ENCODE data around the gene RBBP8. TPM values are rescaled to one million over a fixed set of nuclear protein-coding genes. Genes with fewer than 3 reads are reported as not detected.

Gene RBBP8
- total RNA-seq, 1 donor from 2014 or later = 64.8 TPM

DNA sequence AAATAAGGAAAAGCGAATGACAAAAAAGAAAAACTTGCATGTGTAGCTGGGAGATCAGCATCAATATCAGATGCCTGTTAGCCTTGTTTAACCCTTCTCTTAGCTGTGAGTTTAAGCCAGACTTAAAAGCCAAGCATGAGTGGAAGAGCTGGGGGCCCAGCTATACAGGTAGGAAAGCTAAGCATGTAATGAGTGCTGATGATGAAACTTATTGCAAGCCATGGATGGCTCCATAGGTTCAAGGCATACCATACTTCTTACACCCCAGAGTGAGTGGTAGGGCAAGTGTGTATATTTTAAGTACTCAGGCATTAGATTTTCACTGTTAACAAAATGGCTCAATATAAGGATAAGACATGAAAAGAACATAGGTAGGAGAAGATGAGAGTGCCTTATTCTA, 28.0 kb downstream of the RBBP8 start:
- H3K4me3 ChIP-seq = no peak overlapping the region
- peaks cover 3% of the 10 kb centered on the region for H3K4me1 Mint-ChIP-seq
- H3K9me3 Mint-ChIP-seq = no peaks in the 10 kb centered on the region
- H3K36me3 ChIP-seq = peaks cover 11% of the 10 kb centered on the region
- no peaks in the 10 kb centered on the region for H4K20me1 ChIP-seq (ENCODE audit: low read depth)
- no peak overlapping the region for H3K27ac Mint-ChIP-seq
- H3F3A ChIP-seq (ENCODE audit: low read depth) = no peaks in the 10 kb centered on the region
- no peak overlapping the region for H3K4me3 Mint-ChIP-seq
- no peak overlapping the region for H2AFZ ChIP-seq (replicated peaks)
- no peaks in the 10 kb centered on the region for H3K4me1 ChIP-seq
- no peak overlapping the region for H3K4me2 ChIP-seq
- peaks cover 21% of the 10 kb centered on the region for H3K36me3 Mint-ChIP-seq
- H3K9ac ChIP-seq = no peak overlapping the region
- H3K79me2 ChIP-seq (ENCODE audit: low read depth) = peaks cover 29% of the 10 kb centered on the region
- H3K9me3 ChIP-seq (ENCODE audit: low read depth) = no peaks in the 10 kb centered on the region
- no peak overlapping the region for H3K27ac ChIP-seq
- DNase-seq (ENCODE audit: low spot score) = no peak
- TF ChIP-seq EZH2 (IDR thresholded peaks at IDR 0.05) (no peak), EZH2phosphoT487 (IDR thresholded peaks at IDR 0.05) (no peak), CTCF (IDR thresholded peaks at IDR 0.05) (no peak)
- no peaks in the 10 kb centered on the region for H3K27me3 Mint-ChIP-seq (ENCODE audit: insufficient read depth, low read depth)
- no peaks in the 10 kb centered on the region for H3K27me3 ChIP-seq

DNA sequence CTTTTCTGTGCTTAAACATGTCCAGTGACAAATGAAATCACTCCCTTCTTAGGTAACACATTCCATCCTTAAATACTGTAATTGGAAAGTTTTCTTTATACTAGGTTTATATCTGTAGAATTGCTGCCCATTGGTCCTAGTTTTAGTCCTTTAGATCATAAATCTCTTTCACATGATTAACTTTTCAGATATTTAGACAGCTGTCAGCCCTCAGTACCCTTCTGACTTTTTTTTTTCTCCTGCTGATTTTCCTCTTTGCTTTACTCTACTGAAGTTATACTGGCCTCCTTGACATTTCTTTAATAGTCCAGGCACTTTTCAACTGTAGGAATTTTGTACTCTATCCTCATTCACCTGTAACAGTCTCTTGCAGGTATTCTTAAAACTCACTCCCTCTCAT, 28.9 kb downstream of the RBBP8 start:
- no peak overlapping the region for H3K4me3 ChIP-seq
- no peak overlapping the region for H3K4me3 Mint-ChIP-seq
- peaks cover 11% of the 10 kb centered on the region for H3K36me3 ChIP-seq
- no peaks in the 10 kb centered on the region for H3F3A ChIP-seq (ENCODE audit: low read depth)
- H3K27me3 ChIP-seq = no peaks in the 10 kb centered on the region
- peaks cover 29% of the 10 kb centered on the region for H3K79me2 ChIP-seq (ENCODE audit: low read depth)
- H4K20me1 ChIP-seq (ENCODE audit: low read depth) = no peaks in the 10 kb centered on the region
- H3K4me1 Mint-ChIP-seq = peaks cover 3% of the 10 kb centered on the region
- no peak overlapping the region for H3K27ac Mint-ChIP-seq
- H3K9ac ChIP-seq = no peak overlapping the region
- no peak for DNase-seq (ENCODE audit: low spot score)
- H3K27me3 Mint-ChIP-seq (ENCODE audit: insufficient read depth, low read depth) = no peaks in the 10 kb centered on the region
- H3K9me3 Mint-ChIP-seq = no peaks in the 10 kb centered on the region
- no peaks in the 10 kb centered on the region for H3K4me1 ChIP-seq
- H3K4me2 ChIP-seq = no peak overlapping the region
- H3K36me3 Mint-ChIP-seq = peaks cover 20% of the 10 kb centered on the region
- no peak overlapping the region for H2AFZ ChIP-seq (replicated peaks)
- H3K27ac ChIP-seq = no peak overlapping the region
- TF ChIP-seq CTCF (IDR thresholded peaks at IDR 0.05) (no peak), EZH2 (IDR thresholded peaks at IDR 0.05) (no peak), EZH2phosphoT487 (IDR thresholded peaks at IDR 0.05) (no peak)
- H3K9me3 ChIP-seq (ENCODE audit: low read depth) = no peaks in the 10 kb centered on the region

DNA sequence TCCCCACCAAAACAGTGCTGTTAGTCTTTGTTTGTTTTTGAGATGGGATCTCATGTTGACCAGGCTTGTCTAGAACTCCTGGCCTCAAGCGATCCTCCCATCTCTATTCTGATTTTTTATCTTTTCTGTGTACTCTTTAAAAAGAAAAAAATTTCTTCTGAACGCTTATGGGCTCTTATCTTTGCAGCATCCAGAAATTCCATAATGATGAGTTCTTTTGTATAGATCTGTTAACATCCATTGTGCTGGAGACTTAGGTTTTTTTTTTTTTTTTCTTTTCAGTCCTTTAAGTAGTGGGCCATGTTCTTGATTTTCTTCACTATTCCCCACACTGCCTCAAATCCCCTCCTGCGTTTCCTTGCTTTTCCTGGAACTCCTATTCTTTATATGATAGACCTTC, 31.0 kb downstream of the RBBP8 start:
- peaks cover 14% of the 10 kb centered on the region for H3K36me3 Mint-ChIP-seq
- no peak overlapping the region for H3K27ac ChIP-seq
- no peaks in the 10 kb centered on the region for H3K4me1 ChIP-seq
- no peaks in the 10 kb centered on the region for H4K20me1 ChIP-seq (ENCODE audit: low read depth)
- H3K79me2 ChIP-seq (ENCODE audit: low read depth) = peaks cover 31% of the 10 kb centered on the region
- H3K36me3 ChIP-seq = peaks cover 13% of the 10 kb centered on the region
- no peak overlapping the region for H3K9ac ChIP-seq
- H3K9me3 Mint-ChIP-seq = no peaks in the 10 kb centered on the region
- H3K4me3 ChIP-seq = no peak overlapping the region
- H3K27me3 Mint-ChIP-seq (ENCODE audit: insufficient read depth, low read depth) = no peaks in the 10 kb centered on the region
- TF ChIP-seq EZH2phosphoT487 (IDR thresholded peaks at IDR 0.05) (no peak), CTCF (IDR thresholded peaks at IDR 0.05) (no peak)
- H2AFZ ChIP-seq (replicated peaks) = no peak overlapping the region
- H3K27me3 ChIP-seq = no peaks in the 10 kb centered on the region
- H3F3A ChIP-seq (ENCODE audit: low read depth) = no peaks in the 10 kb centered on the region
- peaks cover 3% of the 10 kb centered on the region for H3K4me1 Mint-ChIP-seq
- no peak overlapping the region for H3K4me2 ChIP-seq
- H3K4me3 Mint-ChIP-seq = no peak overlapping the region
- no peaks in the 10 kb centered on the region for H3K9me3 ChIP-seq (ENCODE audit: low read depth)
- no peak overlapping the region for H3K27ac Mint-ChIP-seq
- no peak for DNase-seq (ENCODE audit: low spot score)
